DOHH2 (cell line): ENCODE results near the gene BLTP1.

ENCODE experiments used
- CTCF ChIP-seq: fragments of 200-600 bp; sonication (generic); IDR thresholded peaks from one replicate; pipeline ENCODE4 v1.5.1; 2014; ENCODE audit warnings: antibody characterized with exemption, mild to moderate bottlenecking, low read depth, low read length; ENCODE audit not compliant: poor library complexity, severe bottlenecking
- EZH2phosphoT487 ChIP-seq: fragments of 200-600 bp; sonication (generic); IDR thresholded peaks from 2 replicates; pipeline ENCODE4 v1.6.1; 2017; ENCODE audit warnings: borderline replicate concordance, mild to moderate bottlenecking, antibody characterized with exemption, low read length, moderate library complexity, mixed read lengths

DNA sequence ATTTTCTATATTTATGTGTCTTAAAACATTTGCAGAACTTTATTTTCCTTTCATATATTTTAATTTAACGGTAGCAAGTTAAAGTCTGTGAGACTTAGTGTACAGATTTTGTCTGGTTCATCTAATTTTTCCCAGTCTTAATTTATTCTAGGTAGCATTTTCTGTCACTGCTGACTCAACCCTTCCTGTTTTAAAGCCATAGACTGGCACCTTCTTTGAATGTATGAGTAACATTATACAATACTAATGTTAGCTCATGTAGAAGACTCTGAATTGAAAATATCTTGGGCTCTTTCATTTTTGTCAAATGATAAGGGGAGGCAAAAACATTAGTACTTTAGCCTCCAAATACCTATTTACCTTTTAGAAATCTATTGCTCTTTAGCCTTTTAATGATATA lies 43.6 kb downstream of the BLTP1 start:
- TF ChIP-seq CTCF (no peak), EZH2phosphoT487 (no peak)
